SJCRH30 (cell line): Measurements from ENCODE around the gene PCBP4. TPM values are rescaled to one million over a fixed set of nuclear protein-coding genes. Genes with fewer than 3 reads are reported as not detected.
A peak's percentile ranks its signal among the peaks of the same experiment; 100 is the strongest.

ENCODE experiments used
- DNase-seq, 2 experiments: peaks; one replicate each; pipeline ENCODE4 v3.0.0-alpha.2; 2015 to 2020
- H3K27ac ChIP-seq: fragments of 250-450 bp; sonication (Bioruptor Pico); 2 replicates; pipeline ENCODE4 v1.5.1; 2020; ENCODE audit warnings: mild to moderate bottlenecking, moderate library complexity
- H3K27me3 ChIP-seq: fragments of 250-450 bp; sonication (Bioruptor Pico); 2 replicates; pipeline ENCODE4 v1.5.1; 2020; ENCODE audit warnings: mild to moderate bottlenecking, moderate library complexity
- H3K36me3 ChIP-seq: fragments of 250-450 bp; sonication (Bioruptor Pico); 2 replicates; pipeline ENCODE4 v1.5.1; 2020; ENCODE audit warnings: mild to moderate bottlenecking, moderate library complexity
- H3K4me1 ChIP-seq: fragments of 250-450 bp; sonication (Bioruptor Pico); 2 replicates; pipeline ENCODE4 v1.5.1; 2020; ENCODE audit warnings: mild to moderate bottlenecking, moderate library complexity
- H3K4me3 ChIP-seq: fragments of 250-450 bp; sonication (Bioruptor Pico); 2 replicates; pipeline ENCODE4 v1.5.1; 2020; ENCODE audit warnings: mild to moderate bottlenecking, moderate library complexity
- H3K9me3 ChIP-seq: fragments of 250-450 bp; sonication (Bioruptor Pico); replicated peaks from 2 replicates; pipeline ENCODE4 v1.5.1; 2020; ENCODE audit warnings: mild to moderate bottlenecking, moderate library complexity
- total RNA-seq: library from RNA; depleted of rRNA; stranded (reverse); fragments of >200 nt; shearing (Covaris generic); gene quantifications from 2 replicates; pipeline ENCODE4 v1.2.3, GENCODE V29; 2014

PCBP4 gene
- total RNA-seq, 1 experiment from 2014 or later = 178 TPM

- no peaks in the 10 kb centered on the region for H3K9me3 ChIP-seq
Observed at GRCh38 chr3:51985063-51985462, 17.8 kb upstream of the PCBP4 start.

DNA sequence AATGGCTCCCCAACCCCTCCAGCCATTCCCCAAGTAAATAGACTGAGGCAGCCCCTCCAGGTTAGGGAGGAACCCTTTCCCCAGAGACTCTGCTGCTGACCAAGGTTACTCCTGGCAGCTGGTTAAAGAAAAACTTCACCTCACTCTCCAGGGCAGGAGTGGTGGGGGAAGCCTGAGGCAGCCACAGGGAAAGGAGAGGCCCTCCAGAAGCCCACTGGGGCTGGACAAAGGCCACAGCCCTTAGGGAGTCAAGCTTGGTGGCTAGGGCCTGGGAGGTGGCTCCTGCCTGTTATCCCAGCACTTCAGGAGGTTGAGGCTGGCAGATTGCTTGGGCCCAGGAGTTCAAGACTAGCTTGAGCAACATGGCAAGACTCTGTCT is 17.0 kb upstream of the PCBP4 start:
- Histone ChIP-seq H3K27me3 (no peaks in the 10 kb centered on the region), H3K4me1 (peaks cover 3% of the 10 kb centered on the region; the same call in 1 of the 2 replicates), H3K27ac (no peak overlapping the region; the same call in 1 of the 2 replicates), H3K4me3 (peak overlapping the region; percentile 60), H3K9me3 (no peaks in the 10 kb centered on the region), H3K36me3 (no peaks in the 10 kb centered on the region)
- no peak for DNase-seq

More at GRCh38 chr3:51985063-51985462, 17.8 kb upstream of the PCBP4 start:
- H3K36me3 ChIP-seq = no peaks in the 10 kb centered on the region
- H3K4me3 ChIP-seq = no peak overlapping the region
- peaks cover 3% of the 10 kb centered on the region; the same call in 1 of the 2 replicates for H3K4me1 ChIP-seq
- no peak for DNase-seq
- H3K27ac ChIP-seq = no peak overlapping the region
- no peaks in the 10 kb centered on the region for H3K27me3 ChIP-seq

DNA sequence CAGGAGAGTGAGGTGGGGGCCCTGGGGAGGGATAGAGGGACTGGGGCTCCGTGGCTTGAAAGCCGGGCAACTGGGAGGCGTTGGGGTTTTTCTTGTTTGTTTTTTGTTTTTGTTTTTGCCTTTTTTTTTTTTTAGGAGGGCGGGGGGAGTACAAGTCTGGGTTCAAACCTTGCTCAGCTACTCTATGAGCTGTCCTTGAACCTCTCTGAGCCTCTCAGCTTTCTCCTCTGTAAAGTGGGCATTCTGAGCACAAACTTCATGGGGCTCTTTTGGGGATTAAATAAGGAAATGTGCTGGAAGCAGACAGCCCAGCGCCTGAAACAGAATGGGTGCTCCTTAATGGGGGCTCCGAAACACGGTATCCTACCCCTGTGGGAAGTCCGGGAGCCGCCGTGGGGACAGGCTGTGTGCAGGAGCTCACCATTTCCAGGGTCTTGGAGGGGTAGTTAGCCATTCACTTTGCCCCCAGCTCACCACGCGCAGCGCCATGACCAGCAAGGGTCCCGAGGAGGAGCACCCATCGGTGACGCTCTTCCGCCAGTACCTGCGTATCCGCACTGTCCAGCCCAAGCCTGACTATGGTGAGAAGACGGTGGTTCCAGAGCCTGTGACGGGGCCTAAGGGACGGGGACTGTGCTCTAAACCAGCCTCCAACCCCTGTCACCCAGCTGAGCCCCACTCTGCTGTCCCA is 16.5 kb upstream of the PCBP4 start:
- DNase-seq = no peak
- Histone ChIP-seq H3K36me3 (no peaks in the 10 kb centered on the region), H3K27ac (peak overlapping the region; percentile 64), H3K4me1 (peaks cover 3% of the 10 kb centered on the region; the same call in 1 of the 2 replicates), H3K4me3 (peak overlapping the region; percentile 60), H3K9me3 (no peaks in the 10 kb centered on the region), H3K27me3 (no peaks in the 10 kb centered on the region)

DNA sequence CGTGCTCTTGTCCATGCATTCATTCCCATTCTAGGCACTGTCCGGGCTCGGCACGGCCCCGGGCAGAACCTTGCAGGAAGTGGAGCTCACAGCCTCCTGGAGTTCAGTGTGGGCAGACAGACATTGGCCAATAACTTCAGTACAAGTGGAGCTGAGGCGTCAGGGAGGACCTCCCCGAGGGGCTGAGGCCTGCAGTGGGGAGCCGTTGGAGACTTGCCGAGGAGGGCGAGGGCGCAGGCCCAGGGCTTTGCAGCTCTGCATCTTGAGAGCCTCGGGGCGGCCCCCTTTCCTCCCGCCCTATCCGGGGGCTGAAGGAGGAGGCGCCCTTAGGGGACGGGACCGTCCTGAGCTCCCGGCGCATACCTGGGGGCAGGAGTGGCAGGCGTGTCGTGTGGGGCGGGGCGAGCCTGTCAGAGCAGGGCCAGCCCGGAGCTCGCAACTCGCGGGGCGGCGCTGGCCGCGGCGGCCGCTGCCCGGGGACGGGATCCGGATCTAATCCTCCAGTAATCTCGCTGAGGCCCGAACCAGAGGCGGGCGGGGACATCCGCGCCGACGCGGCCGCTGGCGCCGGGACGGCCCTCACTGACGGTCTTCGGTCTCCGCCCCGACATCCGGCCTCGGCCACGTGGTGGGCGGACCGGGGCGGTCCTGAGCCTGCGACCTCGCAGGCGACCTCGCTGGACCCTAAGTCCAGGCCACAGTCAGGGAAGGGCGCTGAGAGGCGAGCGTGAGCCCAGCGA is 15.8 kb upstream of the PCBP4 start, which contains the start of gene ACY1:
TSS of gene ACY1 (plus strand) at position 698 of the 740 bp plus-strand sequence. CDS start 530 bp downstream, outside the sequence.
- H3K27ac ChIP-seq = peak within 1 kb of the TSS; percentile 64
- H3K27me3 ChIP-seq = no peaks in the 10 kb centered on the region
- no peaks in the 10 kb centered on the region for H3K36me3 ChIP-seq
- H3K4me3 ChIP-seq = peak within 1 kb of the TSS; percentile 60
- no peaks in the 10 kb centered on the region for H3K9me3 ChIP-seq
- DNase-seq = peak; percentile 78 to 81
- H3K4me1 ChIP-seq = peaks cover 3% of the 10 kb centered on the region; the same call in 1 of the 2 replicates

- peak overlapping the region; percentile 60 for H3K4me3 ChIP-seq
- H3K27ac ChIP-seq = peak overlapping the region; percentile 64
- H3K4me1 ChIP-seq = peaks cover 3% of the 10 kb centered on the region; the same call in 1 of the 2 replicates
- no peaks in the 10 kb centered on the region for H3K9me3 ChIP-seq
- H3K36me3 ChIP-seq = no peaks in the 10 kb centered on the region
- H3K27me3 ChIP-seq = no peaks in the 10 kb centered on the region
- peak; percentile 54 to 66 for DNase-seq
Observed at GRCh38 chr3:51982352-51982837, 15.1 kb upstream of the PCBP4 start.

- no peaks in the 10 kb centered on the region for H3K27me3 ChIP-seq
- no peak for DNase-seq
- H3K27ac ChIP-seq = no peak overlapping the region
- H3K4me1 ChIP-seq = peaks cover 13% of the 10 kb centered on the region; the same call in 1 of the 2 replicates
- no peak overlapping the region for H3K4me3 ChIP-seq
- no peaks in the 10 kb centered on the region for H3K9me3 ChIP-seq
- H3K36me3 ChIP-seq = no peaks in the 10 kb centered on the region
Observed at GRCh38 chr3:51980253-51980652, 13.0 kb upstream of the PCBP4 start.

DNA sequence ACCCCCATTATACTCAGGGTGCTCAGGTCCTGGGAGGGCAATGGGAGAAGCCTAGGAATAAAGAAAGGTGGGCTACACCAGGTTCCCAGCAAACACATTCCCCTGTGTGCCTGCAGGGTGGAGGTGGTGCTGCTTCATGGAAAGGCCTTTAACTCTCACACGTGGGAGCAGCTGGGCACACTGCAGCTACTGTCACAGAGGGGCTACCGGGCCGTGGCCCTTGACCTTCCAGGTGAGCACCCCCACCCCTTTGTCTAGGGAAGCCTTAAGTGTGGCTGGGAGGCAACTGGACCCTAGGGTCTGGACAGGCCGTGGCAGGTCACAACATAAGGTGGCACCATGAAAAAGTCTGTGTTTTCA is 10.9 kb upstream of the PCBP4 start:
- H3K4me1 ChIP-seq = peaks cover 13% of the 10 kb centered on the region; the same call in 1 of the 2 replicates
- DNase-seq = no peak
- no peaks in the 10 kb centered on the region for H3K9me3 ChIP-seq
- no peaks in the 10 kb centered on the region for H3K27me3 ChIP-seq
- no peak overlapping the region for H3K4me3 ChIP-seq
- no peak overlapping the region for H3K27ac ChIP-seq
- H3K36me3 ChIP-seq = no peaks in the 10 kb centered on the region

- Histone ChIP-seq H3K9me3 (no peaks in the 10 kb centered on the region), H3K27me3 (no peaks in the 10 kb centered on the region), H3K4me1 (peaks cover 13% of the 10 kb centered on the region; the same call in 1 of the 2 replicates), H3K27ac (no peak overlapping the region), H3K36me3 (no peaks in the 10 kb centered on the region), H3K4me3 (no peak overlapping the region)
- DNase-seq = no peak
Observed at GRCh38 chr3:51977446-51978142, 10.3 kb upstream of the PCBP4 start.

DNA sequence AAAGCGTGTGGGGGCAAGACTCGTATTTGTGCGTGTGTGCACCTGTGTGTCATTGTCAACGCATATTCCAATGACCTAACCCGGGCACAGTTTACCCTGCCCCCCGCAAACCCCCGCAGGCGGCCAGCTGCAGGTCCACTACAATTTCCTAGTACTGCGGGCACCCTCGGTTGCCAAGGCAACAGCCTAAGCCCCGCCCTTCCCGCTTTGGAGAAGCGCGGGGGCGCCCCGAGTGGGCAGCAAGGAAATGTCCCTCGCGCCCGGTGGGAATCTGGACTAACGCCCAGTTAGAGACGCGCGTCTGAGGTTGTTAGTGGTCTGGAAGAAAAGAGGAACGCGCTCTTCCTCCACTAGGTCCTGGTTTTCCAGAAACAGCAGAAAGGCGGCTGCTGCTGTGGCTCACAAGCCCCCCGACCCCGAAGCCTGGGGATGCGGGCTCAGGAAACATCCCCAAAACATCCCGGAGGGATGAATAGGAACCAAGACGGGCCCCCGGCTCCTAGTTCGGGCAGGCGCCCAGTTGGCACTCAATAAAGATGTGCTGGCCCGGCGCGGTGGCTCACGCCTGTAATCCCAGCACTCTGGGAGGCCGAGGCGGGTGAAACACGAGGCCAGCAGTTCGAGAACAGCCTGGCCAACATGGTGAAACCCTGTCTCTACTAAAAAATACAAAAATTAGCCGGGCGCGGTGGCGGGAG is 8.7 kb upstream of the PCBP4 start:
- DNase-seq = peak; percentile 87 to 89
- H3K9me3 ChIP-seq = no peaks in the 10 kb centered on the region
- no peaks in the 10 kb centered on the region for H3K27me3 ChIP-seq
- H3K36me3 ChIP-seq = no peaks in the 10 kb centered on the region
- H3K4me3 ChIP-seq = peak overlapping the region; percentile 80
- peaks cover 10% of the 10 kb centered on the region; the same call in 1 of the 2 replicates for H3K4me1 ChIP-seq
- H3K27ac ChIP-seq = no peak overlapping the region

DNA sequence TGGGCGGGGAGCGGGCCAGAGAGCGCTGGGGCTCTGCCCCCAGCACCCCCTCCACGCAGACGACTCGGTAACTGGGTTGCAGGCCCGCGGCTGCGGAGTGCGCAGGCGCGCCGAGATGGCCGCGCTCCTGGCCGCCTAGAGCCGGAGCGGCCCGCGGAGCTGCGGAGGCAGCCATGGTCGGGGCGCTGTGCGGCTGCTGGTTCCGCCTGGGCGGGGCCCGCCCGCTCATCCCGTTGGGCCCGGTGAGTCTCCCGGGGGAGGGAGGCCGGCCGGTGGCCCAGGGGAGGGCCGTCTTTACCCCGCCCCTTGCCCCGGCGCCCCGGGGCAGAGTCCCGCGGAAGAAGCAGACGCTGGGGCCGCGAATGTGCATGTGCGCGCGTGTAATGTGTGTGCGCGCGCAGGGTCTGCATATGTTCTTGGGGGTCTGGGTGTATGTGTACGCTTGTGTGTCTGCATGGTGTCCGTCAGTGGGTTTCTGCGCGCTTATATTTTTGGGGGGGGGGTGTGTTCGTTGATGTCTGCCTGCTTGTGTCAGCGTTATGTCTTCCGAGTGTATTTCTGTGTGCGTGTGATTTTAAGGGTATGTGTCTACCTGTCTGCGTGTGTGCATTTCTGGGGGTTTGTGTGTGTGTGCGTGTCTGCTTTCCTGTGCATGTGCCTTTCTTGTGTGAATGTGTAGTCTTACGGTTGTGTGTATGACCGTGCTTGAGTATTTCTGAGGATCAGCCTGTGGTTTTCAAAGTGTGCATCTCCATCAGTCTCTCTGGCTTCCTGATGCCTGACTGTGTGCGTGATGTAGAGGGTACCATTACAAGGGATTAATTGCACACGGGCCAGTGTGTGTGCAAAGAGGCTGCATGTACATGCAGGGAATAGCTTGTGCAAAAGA is 8.0 kb upstream of the PCBP4 start, which contains the start of gene ABHD14A:
TSS of gene ABHD14A (plus strand) at position 102 of the 889 bp plus-strand sequence. CDS start at position 174, 72 bp downstream.
- H3K36me3 ChIP-seq = no peaks in the 10 kb centered on the region
- H3K9me3 ChIP-seq = no peaks in the 10 kb centered on the region
- H3K27ac ChIP-seq = peak within 1 kb of the TSS; percentile 70
- H3K27me3 ChIP-seq = no peaks in the 10 kb centered on the region
- peaks cover 10% of the 10 kb centered on the region; the same call in 1 of the 2 replicates for H3K4me1 ChIP-seq
- peak within 1 kb of the TSS; percentile 80 for H3K4me3 ChIP-seq
- DNase-seq = peak; percentile 61 to 78

DNA sequence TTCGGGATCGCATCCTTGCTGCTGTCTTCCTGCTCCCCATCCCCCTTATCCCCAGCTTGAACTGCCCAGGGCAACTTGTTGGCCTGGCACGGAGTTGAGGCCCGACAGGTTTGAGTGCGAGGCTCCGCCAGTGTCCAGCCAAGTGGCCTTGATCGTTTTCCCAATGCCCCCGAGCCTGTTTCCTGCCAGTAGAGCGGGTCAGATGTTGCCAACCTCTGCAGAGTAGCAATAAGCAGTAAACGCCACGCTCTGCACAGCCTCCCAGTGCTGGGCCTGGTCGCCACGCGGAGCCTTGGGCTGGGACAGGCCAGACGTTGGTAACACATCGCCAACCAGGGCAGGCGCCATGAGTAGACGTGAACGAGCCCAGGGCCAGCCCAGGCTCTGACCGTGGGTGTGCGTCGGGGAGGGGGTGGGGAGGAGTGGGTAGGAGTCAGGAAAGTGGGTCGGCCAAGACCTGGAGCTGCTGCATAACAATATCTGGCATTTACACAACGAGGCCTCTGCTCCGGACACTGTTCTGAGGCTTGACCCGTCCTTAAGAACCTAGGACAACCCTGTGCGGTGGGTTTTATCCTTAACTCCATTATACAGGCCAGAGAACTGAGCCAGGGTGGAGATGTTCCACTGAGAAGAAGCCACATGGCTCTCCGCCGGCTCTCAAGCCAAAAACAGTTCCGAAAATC is 7.2 kb upstream of the PCBP4 start:
- H3K4me3 ChIP-seq = peak overlapping the region; percentile 80

DNA sequence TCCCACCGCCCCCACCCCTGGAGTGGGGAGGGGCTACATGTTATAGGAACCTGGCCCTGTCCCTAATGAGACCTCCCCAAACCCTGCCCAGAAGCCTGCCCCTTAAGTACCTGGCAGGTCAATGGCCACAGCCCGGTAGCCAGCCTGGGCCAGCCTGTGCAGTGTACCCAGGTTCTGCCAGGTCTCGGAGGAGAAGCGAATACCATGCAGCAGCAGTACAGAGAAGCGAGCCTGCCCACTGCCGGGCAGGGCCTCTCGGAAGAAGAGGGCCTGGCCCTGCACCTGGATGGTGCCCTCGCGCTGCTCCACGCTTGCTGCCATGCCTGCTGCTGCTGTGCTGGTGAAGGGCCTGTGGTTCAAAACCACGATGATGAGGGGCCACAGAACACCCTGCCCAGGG is 4.1 kb upstream of the PCBP4 start:
- Histone ChIP-seq H3K36me3 (no peaks in the 10 kb centered on the region), H3K4me1 (peaks cover 23% of the 10 kb centered on the region), H3K27ac (no peak overlapping the region), H3K4me3 (no peak overlapping the region), H3K9me3 (no peaks in the 10 kb centered on the region), H3K27me3 (no peaks in the 10 kb centered on the region)
- no peak for DNase-seq

More for the DNA sequence above, 7.2 kb upstream of the PCBP4 start:
- peak; percentile 39 to 58 for DNase-seq
- Histone ChIP-seq H3K27me3 (no peaks in the 10 kb centered on the region), H3K9me3 (no peaks in the 10 kb centered on the region), H3K4me1 (peaks cover 10% of the 10 kb centered on the region; the same call in 1 of the 2 replicates), H3K36me3 (no peaks in the 10 kb centered on the region), H3K27ac (peak overlapping the region; percentile 30)
